H1 (cell line): ENCODE data around the gene TMEM185A. TPM values are rescaled to one million over a fixed set of nuclear protein-coding genes. Genes with fewer than 3 reads are reported as not detected.

Experiments used
- EGR1 ChIP-seq: IDR thresholded peaks from 2 replicates; pipeline ENCODE4 v1.6.1; 2011; ENCODE audit warnings: low read depth, low read length, borderline replicate concordance
- TAF7 ChIP-seq: optimal IDR thresholded peaks from 2 replicates; pipeline ENCODE3; 2011; ENCODE audit warnings: low read depth, mild to moderate bottlenecking, inconsistent platforms, low read length, moderate library complexity, borderline replicate concordance
- polyA plus RNA-seq, 7 experiments: library from polyadenylated mRNA; depleted of rRNA in 3 of 7; stranded (reverse) in 5 of 7; unstranded in 2 of 7; fragments of >200 nt in 5 of 7; fragments of 200-250 nt in 2 of 7; gene quantifications; 1 replicate in 5 of 7; 2 replicates in 1 of 7; 4 replicates in 1 of 7; pipeline versions ENCODE4 v1.2.1 to v1.2.3, GENCODE V29; 2011 to 2013; ENCODE audit warnings: missing spikeins in 2 of 7, mixed read lengths in 2 of 7
- total RNA-seq: library from RNA; stranded (reverse); fragmentation: NEBNext Ultra II Directional; extraction: Animal tissue kit (Norgen Biotek cat#: 25700); gene quantifications from 2 replicates; pipeline ENCODE4 v1.2.1, GENCODE V29; 2021
- TF ChIP-seq, protein P1 (sequence below): fragments of 300-600 bp; sonication (generic); IDR thresholded peaks from 2 replicates; pipeline ENCODE4 v1.7.1; 2012; ENCODE audit warnings: low read length, moderate library complexity, mild to moderate bottlenecking, inconsistent platforms; ENCODE audit not compliant: insufficient replicate concordance
- TF ChIP-seq, protein P2 (sequence below): IDR thresholded peaks from 2 replicates; pipeline ENCODE4 v1.6.1; 2011; ENCODE audit warnings: low read length, improper control_type of control experiment

Gene TMEM185A
- total and polyA plus RNA-seq, 2 of the 8 experiments (the other 6 are each of a cell fraction or from before 2014, with no cell fraction given): 15.0 to 26.5 TPM

- TF ChIP-seq, protein P1, sequence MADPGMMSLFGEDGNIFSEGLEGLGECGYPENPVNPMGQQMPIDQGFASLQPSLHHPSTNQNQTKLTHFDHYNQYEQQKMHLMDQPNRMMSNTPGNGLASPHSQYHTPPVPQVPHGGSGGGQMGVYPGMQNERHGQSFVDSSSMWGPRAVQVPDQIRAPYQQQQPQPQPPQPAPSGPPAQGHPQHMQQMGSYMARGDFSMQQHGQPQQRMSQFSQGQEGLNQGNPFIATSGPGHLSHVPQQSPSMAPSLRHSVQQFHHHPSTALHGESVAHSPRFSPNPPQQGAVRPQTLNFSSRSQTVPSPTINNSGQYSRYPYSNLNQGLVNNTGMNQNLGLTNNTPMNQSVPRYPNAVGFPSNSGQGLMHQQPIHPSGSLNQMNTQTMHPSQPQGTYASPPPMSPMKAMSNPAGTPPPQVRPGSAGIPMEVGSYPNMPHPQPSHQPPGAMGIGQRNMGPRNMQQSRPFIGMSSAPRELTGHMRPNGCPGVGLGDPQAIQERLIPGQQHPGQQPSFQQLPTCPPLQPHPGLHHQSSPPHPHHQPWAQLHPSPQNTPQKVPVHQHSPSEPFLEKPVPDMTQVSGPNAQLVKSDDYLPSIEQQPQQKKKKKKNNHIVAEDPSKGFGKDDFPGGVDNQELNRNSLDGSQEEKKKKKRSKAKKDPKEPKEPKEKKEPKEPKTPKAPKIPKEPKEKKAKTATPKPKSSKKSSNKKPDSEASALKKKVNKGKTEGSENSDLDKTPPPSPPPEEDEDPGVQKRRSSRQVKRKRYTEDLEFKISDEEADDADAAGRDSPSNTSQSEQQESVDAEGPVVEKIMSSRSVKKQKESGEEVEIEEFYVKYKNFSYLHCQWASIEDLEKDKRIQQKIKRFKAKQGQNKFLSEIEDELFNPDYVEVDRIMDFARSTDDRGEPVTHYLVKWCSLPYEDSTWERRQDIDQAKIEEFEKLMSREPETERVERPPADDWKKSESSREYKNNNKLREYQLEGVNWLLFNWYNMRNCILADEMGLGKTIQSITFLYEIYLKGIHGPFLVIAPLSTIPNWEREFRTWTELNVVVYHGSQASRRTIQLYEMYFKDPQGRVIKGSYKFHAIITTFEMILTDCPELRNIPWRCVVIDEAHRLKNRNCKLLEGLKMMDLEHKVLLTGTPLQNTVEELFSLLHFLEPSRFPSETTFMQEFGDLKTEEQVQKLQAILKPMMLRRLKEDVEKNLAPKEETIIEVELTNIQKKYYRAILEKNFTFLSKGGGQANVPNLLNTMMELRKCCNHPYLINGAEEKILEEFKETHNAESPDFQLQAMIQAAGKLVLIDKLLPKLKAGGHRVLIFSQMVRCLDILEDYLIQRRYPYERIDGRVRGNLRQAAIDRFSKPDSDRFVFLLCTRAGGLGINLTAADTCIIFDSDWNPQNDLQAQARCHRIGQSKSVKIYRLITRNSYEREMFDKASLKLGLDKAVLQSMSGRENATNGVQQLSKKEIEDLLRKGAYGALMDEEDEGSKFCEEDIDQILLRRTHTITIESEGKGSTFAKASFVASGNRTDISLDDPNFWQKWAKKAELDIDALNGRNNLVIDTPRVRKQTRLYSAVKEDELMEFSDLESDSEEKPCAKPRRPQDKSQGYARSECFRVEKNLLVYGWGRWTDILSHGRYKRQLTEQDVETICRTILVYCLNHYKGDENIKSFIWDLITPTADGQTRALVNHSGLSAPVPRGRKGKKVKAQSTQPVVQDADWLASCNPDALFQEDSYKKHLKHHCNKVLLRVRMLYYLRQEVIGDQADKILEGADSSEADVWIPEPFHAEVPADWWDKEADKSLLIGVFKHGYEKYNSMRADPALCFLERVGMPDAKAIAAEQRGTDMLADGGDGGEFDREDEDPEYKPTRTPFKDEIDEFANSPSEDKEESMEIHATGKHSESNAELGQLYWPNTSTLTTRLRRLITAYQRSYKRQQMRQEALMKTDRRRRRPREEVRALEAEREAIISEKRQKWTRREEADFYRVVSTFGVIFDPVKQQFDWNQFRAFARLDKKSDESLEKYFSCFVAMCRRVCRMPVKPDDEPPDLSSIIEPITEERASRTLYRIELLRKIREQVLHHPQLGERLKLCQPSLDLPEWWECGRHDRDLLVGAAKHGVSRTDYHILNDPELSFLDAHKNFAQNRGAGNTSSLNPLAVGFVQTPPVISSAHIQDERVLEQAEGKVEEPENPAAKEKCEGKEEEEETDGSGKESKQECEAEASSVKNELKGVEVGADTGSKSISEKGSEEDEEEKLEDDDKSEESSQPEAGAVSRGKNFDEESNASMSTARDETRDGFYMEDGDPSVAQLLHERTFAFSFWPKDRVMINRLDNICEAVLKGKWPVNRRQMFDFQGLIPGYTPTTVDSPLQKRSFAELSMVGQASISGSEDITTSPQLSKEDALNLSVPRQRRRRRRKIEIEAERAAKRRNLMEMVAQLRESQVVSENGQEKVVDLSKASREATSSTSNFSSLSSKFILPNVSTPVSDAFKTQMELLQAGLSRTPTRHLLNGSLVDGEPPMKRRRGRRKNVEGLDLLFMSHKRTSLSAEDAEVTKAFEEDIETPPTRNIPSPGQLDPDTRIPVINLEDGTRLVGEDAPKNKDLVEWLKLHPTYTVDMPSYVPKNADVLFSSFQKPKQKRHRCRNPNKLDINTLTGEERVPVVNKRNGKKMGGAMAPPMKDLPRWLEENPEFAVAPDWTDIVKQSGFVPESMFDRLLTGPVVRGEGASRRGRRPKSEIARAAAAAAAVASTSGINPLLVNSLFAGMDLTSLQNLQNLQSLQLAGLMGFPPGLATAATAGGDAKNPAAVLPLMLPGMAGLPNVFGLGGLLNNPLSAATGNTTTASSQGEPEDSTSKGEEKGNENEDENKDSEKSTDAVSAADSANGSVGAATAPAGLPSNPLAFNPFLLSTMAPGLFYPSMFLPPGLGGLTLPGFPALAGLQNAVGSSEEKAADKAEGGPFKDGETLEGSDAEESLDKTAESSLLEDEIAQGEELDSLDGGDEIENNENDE: no peak
- TF ChIP-seq TAF7 (no peak), EGR1 (no peak)
- TF ChIP-seq, protein P2, sequence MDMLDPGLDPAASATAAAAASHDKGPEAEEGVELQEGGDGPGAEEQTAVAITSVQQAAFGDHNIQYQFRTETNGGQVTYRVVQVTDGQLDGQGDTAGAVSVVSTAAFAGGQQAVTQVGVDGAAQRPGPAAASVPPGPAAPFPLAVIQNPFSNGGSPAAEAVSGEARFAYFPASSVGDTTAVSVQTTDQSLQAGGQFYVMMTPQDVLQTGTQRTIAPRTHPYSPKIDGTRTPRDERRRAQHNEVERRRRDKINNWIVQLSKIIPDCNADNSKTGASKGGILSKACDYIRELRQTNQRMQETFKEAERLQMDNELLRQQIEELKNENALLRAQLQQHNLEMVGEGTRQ: no peak
Measured at GRCh38 chrX:149652232-149652981, 20.8 kb upstream of the TMEM185A start (continued).
